Stomach (tissue), 9 donors: ENCODE results near the gene COL6A1. TPM values are rescaled to one million over a fixed set of nuclear protein-coding genes. Genes with fewer than 3 reads are reported as not detected.

ENCODE experiments used
- DNase-seq, 2 donors: peaks; one replicate each; pipeline versions ENCODE4 v3.0.0 to v3.0.0-alpha.2; 2013 to 2019
- H3K27ac ChIP-seq, 5 donors: fragments of 200-600 bp in 4 of 5; sonication (generic) in 4 of 5; one replicate each; pipeline ENCODE4 v1.5.1; 2013 to 2019; ENCODE audit warnings: mild to moderate bottlenecking in 1 of 5, moderate library complexity in 1 of 5
- H3K27me3 ChIP-seq, 3 donors: fragments of 200-600 bp; sonication (generic); one replicate each; pipeline ENCODE4 v1.5.1; 2017 to 2019; ENCODE audit warnings: mixed run types in 1 of 3
- H3K36me3 ChIP-seq, 4 donors: fragments of 200-600 bp; sonication (generic); 1 replicate in 3 of 4; 2 replicates in 1 of 4; pipeline ENCODE4 v1.5.1; 2016 to 2019
- H3K4me1 ChIP-seq, 4 donors: fragments of 200-600 bp; sonication (generic); one replicate each; pipeline ENCODE4 v1.5.1; 2016 to 2019
- H3K4me3 ChIP-seq, 4 donors: fragments of 200-600 bp; sonication (generic) in 3 of 4; one replicate each; pipeline ENCODE4 v1.5.1; 2016 to 2019; ENCODE audit warnings: mild to moderate bottlenecking in 1 of 4
- H3K9me3 ChIP-seq, 4 donors: fragments of 200-600 bp; sonication (generic); one replicate each; pipeline ENCODE4 v1.5.1; 2016 to 2019
- EP300 ChIP-seq: sonication (generic); formaldehyde crosslinking; IDR thresholded peaks from one replicate; pipeline ENCODE4 v1.6.1; 2017; ENCODE audit warnings: antibody characterized with exemption
- POLR2A ChIP-seq, 4 donors: fragments of 450-650 bp; IDR thresholded peaks; one replicate each; pipeline ENCODE4 v1.6.1; 2016; ENCODE audit warnings: antibody characterized with exemption in 4 of 4, control low read depth in 2 of 4, mild to moderate bottlenecking in 1 of 4, moderate library complexity in 1 of 4
- POLR2AphosphoS5 ChIP-seq, 3 donors: sonication (generic); formaldehyde crosslinking; IDR thresholded peaks; one replicate each; pipeline ENCODE4 v1.6.1; 2016; ENCODE audit warnings: antibody characterized with exemption in 3 of 3
- WGBS, 5 donors: extraction: QIAGEN DNeasy Blood & Tissue Kit in 3 of 5; methylation state at CpG; one replicate each; pipeline versions ENCODE4 v1.1.5 to v1.1.7; 2013 to 2018; 5-methylcytosine and 5-hydroxymethylcytosine counted together
- intact Hi-C: fragments of 100-400 bp; cut with DNase I; formaldehyde crosslinking; loops from one replicate; pipeline ENCODE4 v1.15.1; 2023; ENCODE audit warnings: low total_unique reads
- polyA plus RNA-seq, 3 donors: library from polyadenylated mRNA; stranded (reverse); fragments of 200-250 nt; gene quantifications; one replicate each; pipeline ENCODE4 v1.2.3, GENCODE V29; 2013
- total RNA-seq, 5 donors: library from RNA; depleted of rRNA; stranded (reverse); fragments of >200 nt; gene quantifications; one replicate each; pipeline versions ENCODE4 v1.1.0 to v1.2.3, GENCODE V29; 2014 to 2016
- TF ChIP-seq, protein P1 (sequence below), 7 experiments: fragments of 450-650 bp in 4 of 7; fragments of 200-600 bp in 3 of 7; sonication (generic) in 3 of 7; IDR thresholded peaks; one replicate each; pipeline ENCODE4 v1.5.1; 2016 to 2019; ENCODE audit warnings: antibody characterized with exemption in 7 of 7, control low read depth in 2 of 7, mild to moderate bottlenecking in 1 of 7
- donor health status: healthy with polysubstance abuse.
- donor health status: Bipolar disorder and iron deficiency.
- donor health status: healthy.

The COL6A1 gene
- total and polyA plus RNA-seq, 8 donors: 63.2 to 756 (median 254) TPM

DNA sequence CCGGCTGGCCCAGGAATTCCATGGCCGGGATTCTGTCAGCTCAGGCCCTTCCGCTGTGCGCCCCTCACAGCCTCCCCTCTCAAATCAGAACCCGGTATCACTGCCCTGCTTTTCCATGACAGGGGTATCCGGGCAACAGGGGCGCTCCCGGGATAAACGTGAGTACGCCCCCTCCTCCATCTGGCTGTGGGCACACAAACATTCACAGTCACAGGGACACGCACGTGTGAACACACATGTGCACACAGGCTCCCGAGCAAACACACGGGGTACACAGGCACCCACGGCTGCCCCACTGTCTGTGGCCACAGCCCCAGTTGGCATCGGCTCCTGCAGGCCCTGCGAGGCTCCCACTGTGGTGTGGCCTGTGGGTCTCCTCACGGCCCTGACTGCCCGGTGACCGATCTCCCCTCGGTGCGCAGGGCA lies 16.7 kb downstream of the COL6A1 start:
- DNase-seq: peak in 1 of 2 donors; percentile 18
- intact Hi-C loops: loop anchor here (10.0 kb wide), 2 partner anchors 57 to 127 kb away; no protein-coding TSS in a partner anchor
- Histone ChIP-seq H3K4me1 (peaks cover 0 to 18% (median 3%) of the 10 kb centered on the region in 4 donors), H3K27ac (peak overlapping the region in 2 of 5 donors; percentile 43 to 62), H3K27me3 (no peaks in the 10 kb centered on the region), H3K9me3 (no peaks in the 10 kb centered on the region), H3K36me3 (peaks cover 34 to 95% (median 84%) of the 10 kb centered on the region in 4 donors), H3K4me3 (no peak overlapping the region)
- TF ChIP-seq POLR2A (IDR thresholded peaks at IDR 0.05) (no peak), POLR2AphosphoS5 (IDR thresholded peaks at IDR 0.05) (no peak), EP300 (no peak)
- TF ChIP-seq, protein P1, sequence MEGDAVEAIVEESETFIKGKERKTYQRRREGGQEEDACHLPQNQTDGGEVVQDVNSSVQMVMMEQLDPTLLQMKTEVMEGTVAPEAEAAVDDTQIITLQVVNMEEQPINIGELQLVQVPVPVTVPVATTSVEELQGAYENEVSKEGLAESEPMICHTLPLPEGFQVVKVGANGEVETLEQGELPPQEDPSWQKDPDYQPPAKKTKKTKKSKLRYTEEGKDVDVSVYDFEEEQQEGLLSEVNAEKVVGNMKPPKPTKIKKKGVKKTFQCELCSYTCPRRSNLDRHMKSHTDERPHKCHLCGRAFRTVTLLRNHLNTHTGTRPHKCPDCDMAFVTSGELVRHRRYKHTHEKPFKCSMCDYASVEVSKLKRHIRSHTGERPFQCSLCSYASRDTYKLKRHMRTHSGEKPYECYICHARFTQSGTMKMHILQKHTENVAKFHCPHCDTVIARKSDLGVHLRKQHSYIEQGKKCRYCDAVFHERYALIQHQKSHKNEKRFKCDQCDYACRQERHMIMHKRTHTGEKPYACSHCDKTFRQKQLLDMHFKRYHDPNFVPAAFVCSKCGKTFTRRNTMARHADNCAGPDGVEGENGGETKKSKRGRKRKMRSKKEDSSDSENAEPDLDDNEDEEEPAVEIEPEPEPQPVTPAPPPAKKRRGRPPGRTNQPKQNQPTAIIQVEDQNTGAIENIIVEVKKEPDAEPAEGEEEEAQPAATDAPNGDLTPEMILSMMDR (IDR thresholded peaks at IDR 0.05): no peak
- 86 to 94% (median 91%) methylated on average over 22 of the region's 22 CpGs for WGBS, 5 donors

DNA sequence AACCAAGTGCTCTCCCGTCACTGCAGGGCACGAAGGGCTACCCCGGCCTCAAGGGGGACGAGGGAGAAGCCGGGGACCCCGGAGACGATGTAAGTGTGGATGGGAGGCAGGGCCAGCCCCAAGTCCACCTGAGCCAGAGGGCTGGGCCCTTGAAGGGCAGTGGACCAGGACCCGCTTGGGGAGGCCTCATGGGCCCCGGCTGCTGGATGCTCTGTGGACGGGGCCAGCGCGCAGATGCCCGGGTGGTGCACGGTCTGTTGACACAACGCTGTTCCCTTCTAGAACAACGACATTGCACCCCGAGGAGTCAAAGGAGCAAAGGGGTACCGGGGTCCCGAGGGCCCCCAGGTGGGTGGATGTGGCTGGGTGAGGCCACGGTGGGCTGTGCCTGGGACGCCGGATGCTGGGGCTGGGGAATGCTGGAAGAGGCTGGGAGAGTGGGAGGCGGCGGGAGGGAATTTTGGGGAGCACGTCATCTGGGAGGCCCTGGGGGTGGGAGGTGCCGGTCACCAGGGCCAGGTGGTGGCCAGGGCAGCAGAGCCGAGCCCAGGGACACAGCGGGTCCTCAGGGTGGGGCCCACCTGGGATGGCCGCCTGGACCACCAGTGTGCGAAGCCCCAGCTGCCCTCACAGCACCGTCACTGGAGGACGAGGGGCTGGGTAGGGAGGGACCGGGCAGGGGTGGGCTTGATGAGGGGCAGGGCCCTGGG lies 17.5 kb downstream of the COL6A1 start:
- Histone ChIP-seq H3K4me3 (no peak overlapping the region), H3K4me1 (peaks cover 0 to 17% (median 3%) of the 10 kb centered on the region in 4 donors), H3K27ac (peak overlapping the region in 1 of 5 donors; percentile 62), H3K27me3 (no peaks in the 10 kb centered on the region), H3K9me3 (no peaks in the 10 kb centered on the region), H3K36me3 (peaks cover 34 to 95% (median 84%) of the 10 kb centered on the region in 4 donors)
- 88 to 94% (median 93%) methylated on average over 33 of the region's 33 CpGs for WGBS, 5 donors
- intact Hi-C loops: loop anchor here (10.0 kb wide), 2 partner anchors 56 to 126 kb away; no protein-coding TSS in a partner anchor
- no peak for DNase-seq
- TF ChIP-seq, protein P1 (IDR thresholded peaks at IDR 0.05): no peak
- TF ChIP-seq POLR2A (IDR thresholded peaks at IDR 0.05): no peak
- TF ChIP-seq EP300: no peak
- no peak for TF ChIP-seq POLR2AphosphoS5 (IDR thresholded peaks at IDR 0.05)

DNA sequence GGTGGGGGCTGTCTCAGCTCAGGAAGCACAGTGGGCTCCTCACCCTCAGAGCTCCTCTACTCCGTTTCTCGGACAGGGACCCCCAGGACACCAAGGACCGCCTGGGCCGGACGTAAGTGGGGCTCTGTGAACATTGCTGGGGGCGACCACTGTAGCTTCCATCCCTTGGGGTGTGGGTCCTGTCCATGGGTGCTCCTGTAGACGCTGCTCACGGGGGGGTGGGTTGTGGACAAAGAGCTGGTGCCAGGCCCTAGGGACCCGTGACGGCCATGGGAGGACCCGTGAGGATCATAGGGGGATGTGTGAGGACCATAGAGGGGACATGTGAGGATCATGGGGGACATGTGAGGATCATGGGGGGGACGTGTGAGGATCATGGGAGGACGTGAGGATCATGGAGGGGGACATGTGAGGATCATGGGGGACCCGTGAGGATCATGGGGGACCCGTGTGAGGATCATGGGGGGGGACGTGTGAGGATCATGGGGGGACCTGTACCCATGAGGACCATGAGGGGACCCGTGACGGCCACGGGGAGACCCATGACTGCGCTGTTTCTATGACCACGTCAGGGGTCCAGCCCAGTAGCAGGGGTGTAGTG lies 18.1 kb downstream of the COL6A1 start:
- Histone ChIP-seq H3K27me3 (no peaks in the 10 kb centered on the region), H3K4me1 (peaks cover 0 to 10% (median 3%) of the 10 kb centered on the region in 4 donors), H3K9me3 (no peaks in the 10 kb centered on the region), H3K36me3 (peaks cover 34 to 95% (median 83%) of the 10 kb centered on the region in 4 donors), H3K4me3 (no peak overlapping the region), H3K27ac (peak overlapping the region in 2 of 5 donors; percentile 64 to 75)
- 68 to 75% (median 73%) methylated on average over 21 of the region's 21 CpGs for WGBS, 5 donors
- TF ChIP-seq, protein P1 (IDR thresholded peaks at IDR 0.05): no peak
- TF ChIP-seq EP300 (no peak), POLR2A (IDR thresholded peaks at IDR 0.05) (no peak), POLR2AphosphoS5 (IDR thresholded peaks at IDR 0.05) (no peak)
- intact Hi-C loops: loop anchor here (10.0 kb wide), 2 partner anchors 55 to 125 kb away; no protein-coding TSS in a partner anchor
- DNase-seq: no peak

DNA sequence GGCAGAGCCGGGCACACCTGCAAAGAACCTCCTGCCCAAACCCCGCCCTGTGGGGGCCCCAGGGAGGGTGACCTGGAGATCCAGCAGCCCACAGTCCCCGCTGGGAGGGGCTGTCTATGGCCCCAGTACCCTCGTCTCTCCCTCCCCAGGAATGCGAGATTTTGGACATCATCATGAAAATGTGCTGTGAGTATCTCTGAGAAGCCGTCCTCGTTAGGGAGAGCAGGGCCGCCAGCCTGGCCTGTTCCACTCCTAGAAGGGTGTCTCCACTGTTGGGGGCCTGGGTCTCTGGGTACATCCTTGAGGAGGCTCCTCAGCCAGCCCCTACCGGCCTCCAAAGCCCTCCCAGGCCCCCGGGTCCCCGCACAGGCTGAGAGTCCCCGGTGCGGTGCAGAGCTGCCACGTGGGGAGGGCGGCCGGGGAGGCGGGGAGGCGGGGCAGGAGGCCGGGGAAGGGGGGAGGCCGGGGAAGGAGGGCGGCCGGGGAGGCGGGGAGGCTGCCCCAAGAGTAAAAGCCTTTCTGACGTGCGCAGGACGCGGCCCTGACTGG lies 18.7 kb downstream of the COL6A1 start:
- H3K4me3 ChIP-seq: no peak overlapping the region
- peaks cover 34 to 94% (median 79%) of the 10 kb centered on the region in 4 donors for H3K36me3 ChIP-seq
- intact Hi-C loops: no loop called here
- H3K27ac ChIP-seq: peak overlapping the region in 4 of 5 donors; percentile 20 to 75 (median 53)
- H3K9me3 ChIP-seq: no peaks in the 10 kb centered on the region
- TF ChIP-seq EP300 (no peak), POLR2AphosphoS5 (IDR thresholded peaks at IDR 0.05) (no peak)
- H3K4me1 ChIP-seq: peaks cover 0 to 6% (median 1%) of the 10 kb centered on the region in 4 donors
- DNase-seq: no peak
- no peaks in the 10 kb centered on the region for H3K27me3 ChIP-seq
- 60 to 91% (median 78%) methylated on average over 13 to 26 of the region's 27 CpGs for WGBS, 5 donors
